ENCODE data around the gene EPHA2. TPM values are rescaled to one million over a fixed set of nuclear protein-coding genes. Genes with fewer than 3 reads are reported as not detected.

EPHA2 gene
- total RNA-seq, 2 donors from 2014 or later: 19.5 to 26.7 TPM

GRCh38 chr1:16077406-16078245 is 78.2 kb downstream of the EPHA2 start:
- ATAC-seq (no peak), DNase-seq (no peak)
- WGBS, 2 donors: 75 to 83% methylated on average over 7 to 12 of the region's 12 CpGs
- Histone ChIP-seq H3K27ac (no peak overlapping the region), H3K9me3 (no peaks in the 10 kb centered on the region), H3K4me3 (no peak overlapping the region), H3K4me1 (peaks cover 24% of the 10 kb centered on the region), H3K27me3 (no peaks in the 10 kb centered on the region), H3K36me3 (replicated peaks in 1 of 2; ENCODE audit: insufficient read depth in 1 of 2, low read depth in 2 of 2) (no peaks in the 10 kb centered on the region)
- TF ChIP-seq CTCF (IDR thresholded peaks at IDR 0.05) (no peak), POLR2A (IDR thresholded peaks at IDR 0.05) (no peak)
- intact Hi-C loops (cut with DNase I): loop anchor here (2.0 to 10.0 kb wide), 2 partner anchors 107 to 277 kb away; partner anchors contain the start of gene FBXO42

GRCh38 chr1:16076865-16077238 is 79.0 kb downstream of the EPHA2 start:
- 53 to 70% methylated on average over 10 to 11 of the region's 11 CpGs for whole genome bisulfite sequencing, 2 donors
- no peak overlapping the region for H3K4me3 ChIP-seq
- no peak for TF ChIP-seq POLR2A (IDR thresholded peaks at IDR 0.05)
- no peak for TF ChIP-seq CTCF (IDR thresholded peaks at IDR 0.05)
- H3K27me3 ChIP-seq: no peaks in the 10 kb centered on the region
- ATAC-seq: no peak
- no peak overlapping the region for H3K27ac ChIP-seq
- no peaks in the 10 kb centered on the region for H3K9me3 ChIP-seq
- intact Hi-C loops (cut with DNase I): loop anchor here (10.0 kb wide), 1 partner anchor 278 kb away; the partner anchor contains the start of gene FBXO42
- DNase-seq: no peak
- peaks cover 26% of the 10 kb centered on the region for H3K4me1 ChIP-seq
- no peaks in the 10 kb centered on the region for H3K36me3 ChIP-seq (replicated peaks in 1 of 2; ENCODE audit: insufficient read depth in 1 of 2, low read depth in 2 of 2)

- DNase-seq: no peak
- intact Hi-C loops (cut with DNase I): loop anchor here (10.0 kb wide), 1 partner anchor 279 kb away; the partner anchor contains the start of gene FBXO42
These were observed 79.6 kb downstream of the EPHA2 start for GRCh38 chr1:16076031-16076864.

More at GRCh38 chr1:16076031-16076864, 79.6 kb downstream of the EPHA2 start:
- Histone ChIP-seq H3K36me3 (replicated peaks in 1 of 2; ENCODE audit: insufficient read depth in 1 of 2, low read depth in 2 of 2) (no peaks in the 10 kb centered on the region), H3K4me1 (peaks cover 26% of the 10 kb centered on the region), H3K9me3 (no peaks in the 10 kb centered on the region), H3K27ac (no peak overlapping the region), H3K27me3 (no peaks in the 10 kb centered on the region), H3K4me3 (no peak overlapping the region)
- 81 to 93% methylated on average over 9 to 14 of the region's 14 CpGs for WGBS, 2 donors
- ATAC-seq: no peak
- TF ChIP-seq CTCF (IDR thresholded peaks at IDR 0.05) (no peak), POLR2A (IDR thresholded peaks at IDR 0.05) (no peak)

Measured in body of pancreas (tissue), 4 donors.